A549 (cell line): ENCODE data around the gene TXNL1.

Experiments
- CTCF ChIP-seq: fragments of >200 bp; sonication (Bioruptor Twin); formaldehyde crosslinking; IDR thresholded peaks from 3 replicates; pipeline ENCODE4 v1.5.1; 2016
- EP300 ChIP-seq, 2 experiments: fragments of >200 bp; sonication (Bioruptor Twin); formaldehyde crosslinking; IDR thresholded peaks; 2 replicates in 1 of 2; 3 replicates in 1 of 2; pipeline ENCODE4 v1.6.1; 2016 to 2017
- JUNB ChIP-seq: fragments of >200 bp; sonication (Bioruptor Twin); formaldehyde crosslinking; IDR thresholded peaks from 2 replicates; pipeline ENCODE4 v1.6.1; 2016
- POLR2A ChIP-seq: IDR thresholded peaks from 2 replicates; pipeline ENCODE4 v1.6.1; 2012; ENCODE audit warnings: mild to moderate bottlenecking, low read length

- TF ChIP-seq CTCF, result no peak
- TF ChIP-seq JUNB, result no peak
- no peak for TF ChIP-seq EP300 (IDR thresholded peaks at IDR 0.05)
- no peak; the same call in 1 of the 2 replicates for TF ChIP-seq POLR2A
These were observed 12.8 kb upstream of the TXNL1 start, which contains the start of gene WDR7 for GRCh38 chr18:56650944-56651770.
